Rectal smooth muscle tissue (tissue), 1 donor: ENCODE data around the gene GZMA.

Experiments used
- H3K27ac ChIP-seq: one replicate; pipeline ENCODE4 v1.7.0; 2013; ENCODE audit warnings: low read depth, low read length, inconsistent platforms
- H3K27me3 ChIP-seq: one replicate; pipeline ENCODE4 v1.7.0; 2013; ENCODE audit warnings: low read length; ENCODE audit not compliant: control insufficient read depth, insufficient read depth
- H3K36me3 ChIP-seq: one replicate; pipeline ENCODE4 v1.7.0; 2013; ENCODE audit warnings: low read length; ENCODE audit not compliant: control insufficient read depth, insufficient read depth
- H3K4me1 ChIP-seq: one replicate; pipeline ENCODE4 v1.7.0; 2013; ENCODE audit warnings: low read length; ENCODE audit not compliant: control insufficient read depth, insufficient read depth
- H3K4me3 ChIP-seq: one replicate; pipeline ENCODE4 v1.7.0; 2013; ENCODE audit warnings: low read length
- H3K9ac ChIP-seq: one replicate; pipeline ENCODE4 v1.7.0; 2013; ENCODE audit warnings: low read length

The GZMA gene

DNA sequence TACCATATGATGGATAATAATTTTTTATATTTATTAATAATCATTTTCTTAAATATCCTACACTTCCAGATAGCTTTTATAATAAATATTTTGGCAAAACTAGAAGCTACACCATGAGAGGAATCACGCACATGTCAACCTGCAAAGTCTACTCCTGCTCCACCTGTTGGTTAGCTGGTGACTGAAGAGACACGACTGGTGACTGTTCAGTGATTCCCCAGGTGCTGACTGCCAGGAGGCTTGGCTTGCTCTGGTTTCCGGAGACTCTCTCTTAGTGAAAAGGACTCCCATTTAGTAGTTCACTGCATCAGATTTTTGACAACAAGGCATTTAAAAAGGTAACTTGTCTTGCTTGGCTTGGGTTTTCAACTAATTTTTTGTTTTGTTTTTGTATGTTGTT lies 20.9 kb downstream of the GZMA start:
- no peak overlapping the region for H3K27ac ChIP-seq
- H3K36me3 ChIP-seq: no peaks in the 10 kb centered on the region
- H3K9ac ChIP-seq: no peak overlapping the region
- no peaks in the 10 kb centered on the region for H3K27me3 ChIP-seq
- no peaks in the 10 kb centered on the region for H3K4me1 ChIP-seq
- H3K4me3 ChIP-seq: no peak overlapping the region

DNA sequence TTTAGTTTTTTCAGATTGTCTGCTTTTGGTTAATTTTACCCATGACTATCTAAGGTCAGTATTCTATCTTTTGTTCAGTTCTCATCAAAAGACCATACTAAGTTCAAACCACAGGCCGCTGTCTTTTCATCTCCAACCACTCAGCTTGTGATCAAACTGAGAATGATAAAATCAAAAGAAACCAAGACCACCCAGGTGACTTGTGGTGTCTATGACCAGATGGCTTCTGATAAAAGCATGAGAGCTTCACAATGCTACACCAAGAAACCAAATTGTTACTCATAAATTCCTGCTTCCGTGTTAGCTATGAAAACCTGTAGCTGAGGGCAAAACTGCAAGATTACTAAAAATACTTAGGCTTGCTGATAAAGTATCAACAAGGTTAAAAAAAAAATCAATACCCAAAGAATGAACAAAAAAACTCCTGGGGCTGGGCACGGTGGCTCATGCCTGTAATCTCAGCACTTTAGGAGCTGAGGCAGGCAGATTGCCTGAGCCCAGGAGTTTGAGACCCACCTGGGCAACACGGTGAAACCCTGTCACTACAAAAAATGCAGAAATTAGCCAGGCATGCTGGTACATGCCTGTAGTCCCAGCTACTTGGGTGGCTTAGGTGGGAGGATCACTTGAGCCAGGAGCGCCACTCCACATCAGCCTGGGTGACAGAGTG lies 31.7 kb downstream of the GZMA start:
- H3K9ac ChIP-seq: no peak overlapping the region
- H3K4me3 ChIP-seq: no peak overlapping the region
- no peaks in the 10 kb centered on the region for H3K4me1 ChIP-seq
- no peak overlapping the region for H3K27ac ChIP-seq
- no peaks in the 10 kb centered on the region for H3K36me3 ChIP-seq
- H3K27me3 ChIP-seq: no peaks in the 10 kb centered on the region

DNA sequence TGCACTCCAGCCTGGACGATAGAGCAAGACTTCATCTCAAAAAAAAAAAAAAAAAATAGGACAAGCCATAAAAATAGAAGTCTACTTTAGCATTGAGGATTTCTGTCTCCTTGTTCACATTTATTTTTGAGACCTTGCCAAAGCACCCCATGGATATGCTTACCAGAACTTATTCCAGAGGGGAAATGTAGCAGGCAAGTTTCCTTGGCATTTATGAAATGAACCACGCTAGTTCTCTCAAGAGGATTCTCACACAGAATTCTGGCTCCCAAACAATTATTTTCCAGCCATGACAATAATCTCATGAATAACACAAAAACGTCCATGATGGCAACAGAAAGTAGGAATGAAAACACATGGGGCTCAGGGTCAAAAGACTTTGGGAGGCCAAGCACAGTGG lies 34.1 kb downstream of the GZMA start:
- Histone ChIP-seq H3K27me3 (no peaks in the 10 kb centered on the region), H3K4me3 (no peak overlapping the region), H3K27ac (no peak overlapping the region), H3K36me3 (no peaks in the 10 kb centered on the region), H3K4me1 (no peaks in the 10 kb centered on the region), H3K9ac (no peak overlapping the region)

DNA sequence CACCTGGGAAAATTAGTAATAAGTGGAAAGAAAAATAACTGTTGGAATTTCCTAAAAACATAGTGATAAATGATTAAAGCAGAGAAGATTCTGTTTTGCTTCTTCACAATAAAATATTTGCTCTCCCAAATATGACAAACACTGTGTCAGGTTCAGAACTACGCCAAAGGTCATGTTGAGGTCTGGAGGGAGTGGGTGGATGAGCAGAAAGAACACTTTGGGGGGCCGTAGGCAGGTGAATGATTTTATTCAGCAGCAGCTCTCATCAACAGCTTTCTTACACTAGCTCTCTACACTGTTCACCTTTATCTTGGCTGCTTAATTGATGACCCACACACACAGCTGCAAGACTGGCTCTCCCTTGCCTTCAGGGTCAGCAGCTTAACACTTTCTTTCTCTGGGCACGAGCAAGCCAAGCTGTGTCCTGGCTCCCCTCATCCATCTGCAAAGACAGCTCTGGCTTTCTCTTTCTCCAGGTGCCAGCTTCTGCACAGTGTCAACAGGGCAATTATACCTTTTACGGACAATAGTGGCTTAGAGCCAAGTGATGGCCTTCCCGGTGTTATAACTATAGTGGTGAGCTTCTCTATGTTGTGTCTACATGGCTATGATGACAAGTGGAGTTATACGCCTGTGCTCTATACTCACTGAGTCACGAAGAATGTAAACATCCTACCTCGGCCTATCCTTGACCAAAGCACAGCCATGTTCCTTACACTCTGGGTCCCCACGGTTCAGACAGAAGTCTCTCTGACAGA lies 38.6 kb downstream of the GZMA start:
- no peak overlapping the region for H3K4me3 ChIP-seq
- no peak overlapping the region for H3K27ac ChIP-seq
- H3K4me1 ChIP-seq: no peaks in the 10 kb centered on the region
- no peaks in the 10 kb centered on the region for H3K27me3 ChIP-seq
- H3K9ac ChIP-seq: no peak overlapping the region
- no peaks in the 10 kb centered on the region for H3K36me3 ChIP-seq

DNA sequence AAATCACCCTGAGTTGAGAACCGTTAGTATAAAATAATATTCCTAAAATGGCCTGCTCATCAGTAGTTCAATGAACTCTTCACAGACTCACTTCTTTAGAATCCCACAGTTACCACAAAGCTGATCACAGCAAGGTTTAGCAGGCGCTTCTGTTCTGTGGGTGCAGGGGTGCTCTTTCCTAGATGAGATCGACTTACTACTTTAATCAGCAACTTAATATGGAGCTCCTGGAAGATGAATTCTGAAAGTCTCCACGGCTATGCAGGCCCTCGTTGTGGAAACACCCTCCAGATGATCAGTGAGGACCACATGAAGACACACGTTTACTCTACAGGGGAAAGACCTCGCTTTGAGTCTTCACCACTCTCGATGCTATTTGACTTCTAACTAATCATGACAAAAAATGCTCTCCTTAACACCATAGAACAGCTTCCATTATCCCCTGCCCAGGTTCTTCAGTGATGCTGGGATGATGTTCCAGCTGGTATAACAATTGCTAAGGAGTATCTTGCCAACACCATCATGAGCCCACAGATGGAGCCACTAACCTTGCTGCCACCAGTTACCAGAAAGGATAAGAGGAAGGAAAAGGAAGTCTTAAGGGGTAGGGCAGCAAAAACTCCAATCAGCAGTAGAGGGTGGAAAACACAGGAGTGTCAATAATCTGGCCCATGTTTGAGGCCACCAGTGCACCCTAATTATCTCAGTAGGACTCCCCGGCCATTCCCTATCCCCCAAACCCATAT lies 39.7 kb downstream of the GZMA start:
- no peaks in the 10 kb centered on the region for H3K36me3 ChIP-seq
- no peaks in the 10 kb centered on the region for H3K27me3 ChIP-seq
- no peak overlapping the region for H3K27ac ChIP-seq
- H3K4me1 ChIP-seq: no peaks in the 10 kb centered on the region
- H3K9ac ChIP-seq: no peak overlapping the region
- H3K4me3 ChIP-seq: no peak overlapping the region

DNA sequence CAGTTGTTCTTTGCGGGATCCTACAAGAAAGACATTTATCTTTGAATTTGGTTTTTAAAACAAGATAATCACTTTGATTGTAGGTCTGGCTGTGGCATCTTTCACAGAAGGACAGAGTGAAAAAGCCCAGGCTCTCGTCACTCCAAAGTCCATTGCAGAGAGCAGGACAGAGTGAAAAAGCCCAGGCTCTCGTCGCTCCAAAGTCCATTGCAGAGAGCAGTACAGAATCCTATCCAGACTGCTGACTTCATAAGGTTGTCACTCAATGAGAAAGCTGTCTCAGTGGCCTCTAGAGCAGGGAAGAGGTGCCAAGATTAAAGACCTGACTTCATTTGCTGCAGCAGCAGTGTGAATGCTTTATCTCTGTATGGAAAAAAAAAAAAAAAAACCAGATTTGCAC lies 41.2 kb downstream of the GZMA start:
- no peak overlapping the region for H3K27ac ChIP-seq
- no peaks in the 10 kb centered on the region for H3K36me3 ChIP-seq
- H3K4me1 ChIP-seq: no peaks in the 10 kb centered on the region
- H3K9ac ChIP-seq: no peak overlapping the region
- H3K27me3 ChIP-seq: no peaks in the 10 kb centered on the region
- H3K4me3 ChIP-seq: no peak overlapping the region

DNA sequence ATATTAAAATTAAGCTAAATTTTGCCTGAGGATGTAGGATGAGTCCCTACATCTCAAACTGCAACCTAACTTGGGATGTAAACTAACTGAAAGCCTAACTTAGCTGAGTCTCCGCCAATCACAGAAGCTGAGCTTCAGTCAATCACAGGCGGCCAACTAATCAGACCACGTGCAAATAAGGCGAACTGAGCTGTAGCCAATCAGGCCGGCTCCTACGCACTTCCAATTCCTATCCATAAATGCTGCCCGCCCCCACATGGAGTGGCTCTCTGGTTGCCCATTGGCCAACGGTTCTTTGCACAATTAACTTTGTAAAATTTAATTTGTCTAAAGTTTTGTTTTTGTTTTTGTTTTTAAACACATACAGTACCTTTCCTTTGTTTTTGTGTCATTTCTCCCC lies 43.6 kb downstream of the GZMA start:
- Histone ChIP-seq H3K9ac (no peak overlapping the region), H3K4me3 (no peak overlapping the region), H3K36me3 (no peaks in the 10 kb centered on the region), H3K27ac (no peak overlapping the region), H3K4me1 (no peaks in the 10 kb centered on the region), H3K27me3 (no peaks in the 10 kb centered on the region)

DNA sequence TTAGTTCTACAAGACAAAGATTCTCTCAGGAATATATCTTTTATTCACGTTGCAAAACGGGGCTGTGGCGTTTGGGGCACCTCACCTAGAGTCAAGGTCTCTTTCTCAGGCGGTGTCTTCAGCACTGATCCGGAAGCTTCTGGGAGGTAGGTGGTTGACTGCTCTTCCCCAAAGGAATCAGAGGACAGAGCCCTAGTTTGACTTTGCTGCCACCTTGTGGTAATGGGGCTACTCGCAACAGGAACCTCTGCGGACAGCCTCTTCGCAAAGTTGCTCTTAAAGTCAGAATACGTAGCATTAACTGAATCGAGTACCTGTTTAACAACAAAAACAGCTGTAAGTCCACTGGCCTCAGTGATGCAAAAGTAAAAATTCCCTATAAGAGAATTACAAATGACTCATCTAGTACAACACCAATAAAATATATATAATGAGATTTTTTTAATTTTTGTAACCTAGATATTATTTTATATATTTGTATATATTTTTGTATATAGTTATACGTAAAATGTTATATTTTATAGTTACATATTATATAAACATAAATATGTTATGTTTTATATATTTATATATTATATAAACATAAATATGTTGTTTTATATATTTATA lies 44.2 kb downstream of the GZMA start:
- Histone ChIP-seq H3K27ac (no peak overlapping the region), H3K9ac (no peak overlapping the region), H3K4me1 (no peaks in the 10 kb centered on the region), H3K27me3 (no peaks in the 10 kb centered on the region), H3K4me3 (no peak overlapping the region), H3K36me3 (no peaks in the 10 kb centered on the region)

DNA sequence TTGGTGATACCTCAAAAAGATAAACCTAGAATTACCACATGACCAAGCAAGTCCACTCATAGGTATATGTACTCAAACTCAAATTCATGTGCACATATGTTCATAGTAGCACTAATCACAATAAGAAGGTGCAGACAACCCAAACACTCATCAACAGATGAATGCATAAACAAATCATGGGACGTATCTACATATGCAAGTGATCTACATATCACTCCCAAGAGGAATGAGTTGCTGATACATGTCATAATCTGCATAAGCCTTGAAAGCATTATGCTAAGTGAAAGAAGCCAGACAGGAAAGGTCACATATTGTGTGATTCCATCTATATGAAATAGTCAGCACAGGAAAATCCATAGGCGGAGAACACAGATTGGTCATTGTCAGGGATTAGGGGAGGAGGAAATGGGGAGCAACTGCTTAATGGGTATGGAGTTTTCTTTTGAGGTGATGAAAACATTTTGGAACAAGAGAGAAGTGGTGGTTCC lies 46.9 kb downstream of the GZMA start:
- H3K4me1 ChIP-seq: no peaks in the 10 kb centered on the region
- no peak overlapping the region for H3K27ac ChIP-seq
- no peaks in the 10 kb centered on the region for H3K36me3 ChIP-seq
- H3K9ac ChIP-seq: no peak overlapping the region
- H3K27me3 ChIP-seq: no peaks in the 10 kb centered on the region
- no peak overlapping the region for H3K4me3 ChIP-seq

DNA sequence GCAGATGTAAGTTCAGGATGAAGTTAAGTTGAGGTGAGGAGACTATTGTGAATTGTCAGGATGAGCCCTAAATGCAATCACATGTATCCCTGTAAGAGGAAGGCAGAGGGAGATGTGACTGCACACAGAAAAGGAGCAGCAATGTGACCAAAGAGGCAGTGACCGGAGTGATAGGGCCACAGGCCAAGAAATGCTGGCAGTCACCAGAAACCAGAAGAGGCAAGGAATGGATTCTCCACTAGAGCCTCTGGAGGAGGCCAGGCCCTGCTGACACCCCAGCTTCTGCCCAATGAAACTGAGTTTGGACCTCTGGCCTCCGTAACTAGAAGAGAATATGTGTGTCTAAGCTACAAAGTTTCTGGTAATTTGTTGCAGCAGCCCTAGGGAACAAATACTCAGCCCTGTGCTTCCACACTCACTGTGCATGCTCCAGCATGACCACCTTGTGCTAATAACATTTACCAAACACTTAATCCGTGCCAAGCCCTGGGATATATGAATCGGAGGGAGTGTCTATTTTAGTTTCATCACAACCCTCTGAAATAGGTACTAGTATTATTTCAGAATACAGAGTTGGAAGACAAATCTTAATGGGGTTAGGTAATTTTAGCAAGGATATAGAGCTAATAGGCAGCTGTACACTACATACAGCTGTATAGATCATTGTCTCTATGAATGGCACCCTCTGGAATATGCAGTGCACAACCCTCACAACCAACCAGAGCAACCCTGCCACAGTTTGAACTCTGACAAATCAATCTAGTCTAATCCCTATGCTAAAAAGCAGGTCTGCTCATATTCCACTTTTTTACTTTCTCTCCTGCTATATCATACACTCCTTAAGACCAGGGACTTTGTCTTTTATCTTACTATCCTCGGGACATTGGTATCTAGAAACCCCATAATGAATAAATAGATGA lies 49.7 kb downstream of the GZMA start:
- Histone ChIP-seq H3K9ac (no peak overlapping the region), H3K4me3 (no peak overlapping the region), H3K27me3 (no peaks in the 10 kb centered on the region), H3K4me1 (no peaks in the 10 kb centered on the region), H3K27ac (no peak overlapping the region), H3K36me3 (no peaks in the 10 kb centered on the region)

DNA sequence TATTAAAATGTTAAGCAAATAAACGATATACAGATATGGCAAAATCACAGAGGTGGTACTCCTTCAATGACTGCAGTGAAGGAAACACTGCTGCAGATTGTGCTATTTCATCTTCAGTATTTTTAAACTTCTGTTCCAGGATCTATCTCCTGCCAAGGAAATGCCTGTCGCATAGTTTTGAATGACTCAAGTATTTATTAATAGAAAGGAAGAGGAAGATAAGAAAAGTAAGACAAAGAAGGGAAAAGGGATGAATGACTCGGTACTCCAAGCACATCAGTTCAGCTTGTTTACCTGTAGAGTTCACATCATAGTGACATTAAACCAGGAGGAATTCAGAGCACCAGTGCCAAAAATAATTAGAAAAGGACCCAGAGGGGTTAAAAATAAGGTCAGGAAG lies 52.4 kb downstream of the GZMA start:
- no peak overlapping the region for H3K9ac ChIP-seq
- no peaks in the 10 kb centered on the region for H3K36me3 ChIP-seq
- peaks cover 2% of the 10 kb centered on the region for H3K4me1 ChIP-seq
- no peak overlapping the region for H3K4me3 ChIP-seq
- no peaks in the 10 kb centered on the region for H3K27me3 ChIP-seq
- no peak overlapping the region for H3K27ac ChIP-seq
